HepG2 (cell line): ENCODE data around the gene RIOK3. TPM values are rescaled to one million over a fixed set of nuclear protein-coding genes. Genes with fewer than 3 reads are reported as not detected.
A peak's percentile ranks its signal among the peaks of the same experiment; 100 is the strongest.

Source experiments
- AHR ChIP-seq: IDR thresholded peaks from 2 replicates; pipeline ENCODE4 v1.6.1; 2018; ENCODE audit warnings: missing genetic modification reagents, missing compliant biosample characterization
- CAMTA2 ChIP-seq: sonication (generic); formaldehyde crosslinking; IDR thresholded peaks from 2 replicates; pipeline ENCODE4 v1.4.0; 2020; ENCODE audit warnings: mild to moderate bottlenecking, missing genetic modification reagents, borderline replicate concordance
- CERS6 ChIP-seq: sonication (generic); formaldehyde crosslinking; IDR thresholded peaks from 2 replicates; pipeline ENCODE4 v1.5.0; 2020; ENCODE audit warnings: missing genetic modification reagents
- DRAP1 ChIP-seq: IDR thresholded peaks from 2 replicates; pipeline ENCODE4 v1.6.1; 2016; ENCODE audit warnings: missing genetic modification reagents, missing compliant biosample characterization
- ELF3 ChIP-seq: IDR thresholded peaks from 2 replicates; pipeline ENCODE4 v1.6.1; 2016; ENCODE audit warnings: missing genetic modification reagents, missing compliant biosample characterization
- HES4 ChIP-seq: sonication (generic); formaldehyde crosslinking; IDR thresholded peaks from 2 replicates; pipeline ENCODE4 v1.9.0; 2021; ENCODE audit warnings: mild to moderate bottlenecking, missing genetic modification reagents, borderline replicate concordance
- MAFK ChIP-seq, 2 experiments: IDR thresholded peaks in 1 of 2; conservative IDR thresholded peaks in 1 of 2; 2 replicates each; pipeline ENCODE4 v1.6.1; 2011; ENCODE audit warnings: improper control_type of control experiment in 2 of 2, low read length in 2 of 2
- MIXL1 ChIP-seq: IDR thresholded peaks from 2 replicates; pipeline ENCODE4 v1.6.1; 2016
- MYC ChIP-seq: sonication (generic); formaldehyde crosslinking; IDR thresholded peaks from 2 replicates; pipeline ENCODE4 v1.9.0; 2021; ENCODE audit warnings: missing genetic modification reagents, borderline replicate concordance
- MZF1 ChIP-seq: sonication (generic); formaldehyde crosslinking; IDR thresholded peaks from 2 replicates; pipeline ENCODE4 v1.8.1; 2023; ENCODE audit warnings: mild to moderate bottlenecking, missing genetic modification reagents, borderline replicate concordance
- NFYB ChIP-seq: sonication (generic); formaldehyde crosslinking; IDR thresholded peaks from 2 replicates; pipeline ENCODE4 v1.4.0; 2020; ENCODE audit warnings: missing genetic modification reagents
- RBM39 ChIP-seq: fragments of 200-400 bp; formaldehyde crosslinking; IDR thresholded peaks from one replicate; pipeline ENCODE4 v1.6.1; 2018; ENCODE audit warnings: antibody characterized with exemption, mild to moderate bottlenecking, low read depth, low read length; ENCODE audit not compliant: poor library complexity, severe bottlenecking
- SMAD3 ChIP-seq: sonication (generic); formaldehyde crosslinking; IDR thresholded peaks from 2 replicates; pipeline ENCODE4 v1.4.0; 2020; ENCODE audit warnings: missing genetic modification reagents
- SOX13 ChIP-seq, 3 experiments: fragments of 450-650 bp in 1 of 3; sonication (generic) in 1 of 3; formaldehyde crosslinking in 1 of 3; IDR thresholded peaks in 2 of 3; conservative IDR thresholded peaks in 1 of 3; 2 replicates each; pipeline versions ENCODE4 v1.5.0 to v1.6.1; 2016 to 2020; ENCODE audit warnings: antibody characterized with exemption in 1 of 3, mild to moderate bottlenecking in 1 of 3, missing compliant biosample characterization in 1 of 3, missing genetic modification reagents in 1 of 3, moderate library complexity in 1 of 3
- TP53 ChIP-seq: sonication (generic); formaldehyde crosslinking; conservative IDR thresholded peaks from 2 replicates; pipeline ENCODE4 v1.4.0; 2020; ENCODE audit warnings: missing genetic modification reagents
- U2AF2 ChIP-seq: fragments of 200-400 bp; formaldehyde crosslinking; IDR thresholded peaks from 2 replicates; pipeline ENCODE4 v1.6.1; 2017; ENCODE audit warnings: low read depth, mild to moderate bottlenecking, low read length
- ZBTB1 ChIP-seq: sonication (generic); formaldehyde crosslinking; IDR thresholded peaks from 2 replicates; pipeline ENCODE4 v1.4.0; 2020; ENCODE audit warnings: missing genetic modification reagents, borderline replicate concordance
- ZBTB7B ChIP-seq: sonication (generic); formaldehyde crosslinking; IDR thresholded peaks from 2 replicates; pipeline ENCODE4 v1.4.0; 2020; ENCODE audit warnings: missing genetic modification reagents
- ZFP36L1 ChIP-seq: sonication (generic); formaldehyde crosslinking; IDR thresholded peaks from 2 replicates; pipeline ENCODE4 v1.8.0; 2022; ENCODE audit warnings: mild to moderate bottlenecking, missing genetic modification reagents, moderate library complexity
- ZKSCAN1 ChIP-seq: fragments of 150-350 bp; IDR thresholded peaks from 2 replicates; pipeline ENCODE4 v1.6.1; 2014; ENCODE audit warnings: low read length
- ZNF260 ChIP-seq: sonication (generic); formaldehyde crosslinking; IDR thresholded peaks from 2 replicates; pipeline ENCODE4 v1.4.0; 2020; ENCODE audit warnings: missing genetic modification reagents, low read depth, mild to moderate bottlenecking, borderline replicate concordance
- ZNF570 ChIP-seq: sonication (generic); formaldehyde crosslinking; IDR thresholded peaks from 2 replicates; pipeline ENCODE4 v1.4.0; 2020; ENCODE audit warnings: mild to moderate bottlenecking, missing genetic modification reagents, borderline replicate concordance
- ZNF652 ChIP-seq: IDR thresholded peaks from 2 replicates; pipeline ENCODE4 v1.6.1; 2016; ENCODE audit warnings: low read depth, borderline replicate concordance
- ZNF772 ChIP-seq: sonication (generic); formaldehyde crosslinking; IDR thresholded peaks from 2 replicates; pipeline ENCODE4 v1.5.0; 2020; ENCODE audit warnings: mild to moderate bottlenecking, missing genetic modification reagents
- ZNF792 ChIP-seq: IDR thresholded peaks from 2 replicates; pipeline ENCODE4 v1.6.1; 2016
- ZNF841 ChIP-seq: sonication (generic); formaldehyde crosslinking; IDR thresholded peaks from 2 replicates; pipeline ENCODE4 v1.8.1; 2023; ENCODE audit warnings: missing genetic modification reagents, borderline replicate concordance
- ZNF879 ChIP-seq: sonication (generic); formaldehyde crosslinking; IDR thresholded peaks from 2 replicates; pipeline ENCODE4 v1.8.1; 2023; ENCODE audit warnings: missing genetic modification reagents
- ZNF883 ChIP-seq: sonication (generic); formaldehyde crosslinking; IDR thresholded peaks from 2 replicates; pipeline ENCODE4 v1.5.1; 2020; ENCODE audit warnings: mild to moderate bottlenecking, missing genetic modification reagents; ENCODE audit errors: not compliant biosample characterization
- polyA plus RNA-seq, 8 experiments: library from polyadenylated mRNA; depleted of rRNA in 3 of 8; stranded (reverse) in 7 of 8; unstranded in 1 of 8; fragments of >200 nt; fragmentation: Illumina TruSeq in 4 of 8; extraction: Trizol in 4 of 8; gene quantifications; 2 replicates each; pipeline versions ENCODE4 v1.2.1 to v1.2.3, GENCODE V29; 2011 to 2016; ENCODE audit warnings: low read depth in 4 of 8, missing spikeins in 1 of 8, mixed read lengths in 1 of 8; ENCODE audit not compliant: insufficient read depth in 1 of 8
- total RNA-seq, 5 experiments: library from RNA; depleted of rRNA; stranded (reverse); fragments of >200 nt; fragmentation: Illumina TruSeq; extraction: Trizol; gene quantifications; 2 replicates each; pipeline ENCODE4 v1.2.3, GENCODE V29; 2016; ENCODE audit warnings: low read depth in 1 of 5
- TF ChIP-seq, protein P1 (sequence below): sonication (generic); formaldehyde crosslinking; conservative IDR thresholded peaks from 2 replicates; pipeline ENCODE4 v1.5.0; 2020; ENCODE audit warnings: missing genetic modification reagents

The RIOK3 gene
- total and polyA plus RNA-seq, 2 of the 13 experiments (the other 11 are each of a cell fraction or from before 2014, with no cell fraction given): 26.7 to 36.0 TPM

- TF ChIP-seq RBM39 (no peak), NFYB (CRISPR knock-in tag) (no peak), SMAD3 (CRISPR knock-in tag) (peak; percentile 24; the same call in 1 of the 2 replicates), TP53 (CRISPR knock-in tag) (no peak; the same call in 1 of the 2 replicates), MZF1 (CRISPR knock-in tag) (no peak), AHR (CRISPR knock-in tag) (no peak), CAMTA2 (CRISPR knock-in tag) (0 out of 2 replicates have a peak, but pooled peaks have one; percentile 21), ZNF652 (CRISPR knock-in tag) (no peak), ZBTB1 (CRISPR knock-in tag) (no peak), MIXL1 (no peak), ZBTB7B (CRISPR knock-in tag) (peak; percentile 74; the same call in 1 of the 2 replicates), ELF3 (peak; percentile 88), ZNF570 (no peak; the same call in 1 of the 2 replicates), MYC (CRISPR knock-in tag) (peak; percentile 78), MAFK (conservative IDR thresholded peaks at IDR 0.05 in 1 of 2, IDR thresholded peaks at IDR 0.05 in 1 of 2; ENCODE audit: low read length in 2 of 2) (no peak), ZNF260 (CRISPR knock-in tag) (no peak), ZNF883 (CRISPR knock-in tag) (no peak), ZNF841 (CRISPR knock-in tag) (no peak), ZFP36L1 (CRISPR knock-in tag) (no peak; the same call in none of the 2 replicates), ZKSCAN1 (no peak), U2AF2 (no peak), ZNF792 (CRISPR knock-in tag) (no peak), CERS6 (no peak), ZNF879 (CRISPR knock-in tag) (no peak), ZNF772 (CRISPR knock-in tag) (no peak), DRAP1 (CRISPR knock-in tag) (peak; percentile 31; the same call in 1 of the 2 replicates), SOX13 (IDR thresholded peaks at IDR 0.05) (no peak), SOX13 (CRISPR knock-in tag; conservative IDR thresholded peaks at IDR 0.05 in 1 of 2, IDR thresholded peaks at IDR 0.05 in 1 of 2) (no peak; a peak in 1 of 4 replicates), HES4 (no peak)
- TF ChIP-seq, protein P1, sequence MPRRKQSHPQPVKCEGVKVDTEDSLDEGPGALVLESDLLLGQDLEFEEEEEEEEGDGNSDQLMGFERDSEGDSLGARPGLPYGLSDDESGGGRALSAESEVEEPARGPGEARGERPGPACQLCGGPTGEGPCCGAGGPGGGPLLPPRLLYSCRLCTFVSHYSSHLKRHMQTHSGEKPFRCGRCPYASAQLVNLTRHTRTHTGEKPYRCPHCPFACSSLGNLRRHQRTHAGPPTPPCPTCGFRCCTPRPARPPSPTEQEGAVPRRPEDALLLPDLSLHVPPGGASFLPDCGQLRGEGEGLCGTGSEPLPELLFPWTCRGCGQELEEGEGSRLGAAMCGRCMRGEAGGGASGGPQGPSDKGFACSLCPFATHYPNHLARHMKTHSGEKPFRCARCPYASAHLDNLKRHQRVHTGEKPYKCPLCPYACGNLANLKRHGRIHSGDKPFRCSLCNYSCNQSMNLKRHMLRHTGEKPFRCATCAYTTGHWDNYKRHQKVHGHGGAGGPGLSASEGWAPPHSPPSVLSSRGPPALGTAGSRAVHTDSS (CRISPR knock-in tag): no peak
These were observed 50.2 kb downstream of the RIOK3 start, which contains the start of gene RMC1 (continued) for GRCh38 chr18:23503038-23503962.
